Ovary (tissue), 9 donors: ENCODE measurements around the gene DUSP9. TPM values are rescaled to one million over a fixed set of nuclear protein-coding genes. Genes with fewer than 3 reads are reported as not detected.

ENCODE experiments used
- DNase-seq, 5 donors: peaks; one replicate each; pipeline ENCODE4 v3.0.0-alpha.2; 2019 to 2020
- H3K27ac ChIP-seq, 2 donors: fragments of 200-600 bp; one replicate each; pipeline versions ENCODE4 v1.5.1 to v1.8.0; 2019 to 2022
- H3K27me3 ChIP-seq: fragments of 200-600 bp; one replicate; pipeline ENCODE4 v1.8.0; 2022
- H3K36me3 ChIP-seq: fragments of 200-600 bp; sonication (generic); one replicate; pipeline ENCODE4 v1.5.1; 2019
- H3K4me1 ChIP-seq: one replicate; pipeline ENCODE4 v1.8.1; 2013; ENCODE audit warnings: mild to moderate bottlenecking, moderate library complexity; ENCODE audit not compliant: insufficient read depth
- H3K4me3 ChIP-seq: fragments of 200-600 bp; sonication (generic); one replicate; pipeline ENCODE4 v1.5.1; 2017
- H3K9me3 ChIP-seq, 2 donors: fragments of 200-600 bp in 1 of 2; sonication (generic) in 1 of 2; one replicate each; pipeline versions ENCODE4 v1.5.1 to v1.8.1; 2013 to 2019; ENCODE audit warnings: mild to moderate bottlenecking in 1 of 2, moderate library complexity in 1 of 2
- EP300 ChIP-seq: sonication (generic); formaldehyde crosslinking; IDR thresholded peaks from one replicate; pipeline ENCODE4 v1.6.1; 2017; ENCODE audit warnings: antibody characterized with exemption
- POLR2A ChIP-seq: fragments of 450-650 bp; IDR thresholded peaks from one replicate; pipeline ENCODE4 v1.6.1; 2017; ENCODE audit warnings: antibody characterized with exemption, mild to moderate bottlenecking, moderate library complexity
- WGBS, 3 donors: extraction: QIAGEN DNeasy Blood & Tissue Kit in 1 of 3; methylation state at CpG; one replicate each; pipeline versions ENCODE4 v1.1.5 to v1.1.7; 2013 to 2017; 5-methylcytosine and 5-hydroxymethylcytosine counted together
- intact Hi-C, 4 donors: fragments of 100-400 bp; cut with DNase I; formaldehyde crosslinking; loops; one replicate each; pipeline versions ENCODE4 v1.11.0 to v1.15.1; 2022 to 2023
- polyA plus RNA-seq, 2 donors: library from polyadenylated mRNA; stranded (reverse); fragments of 200-250 nt in 1 of 2; fragments of 350-450 nt in 1 of 2; fragmentation: Illumina TruSeq in 1 of 2; extraction: RNeasy Lipid Tissue Mini Kit (QIAGEN cat#74804) in 1 of 2; gene quantifications; one replicate each; pipeline ENCODE4 v1.2.3, GENCODE V29; 2013 to 2014
- total RNA-seq, 7 donors: library from RNA; depleted of rRNA in 2 of 7; stranded (reverse); fragments of >200 nt in 2 of 7; fragmentation: NEBNext Ultra II Directional in 3 of 7; extraction: Animal tissue kit (Norgen Biotek cat#: 25700) in 3 of 7; gene quantifications; one replicate each; pipeline versions ENCODE4 v1.1.0 to v1.2.4, GENCODE V29; 2016 to 2023
- TF ChIP-seq, protein P1 (sequence below), 3 donors: fragments of 450-650 bp in 2 of 3; fragments of 200-600 bp in 1 of 3; IDR thresholded peaks; one replicate each; pipeline versions ENCODE4 v1.5.1 to v1.8.0; 2016 to 2022; ENCODE audit warnings: antibody characterized with exemption in 3 of 3, mild to moderate bottlenecking in 1 of 3
- donor health status: DM: no; HTN: no; CAD: no; lungs with moderate emphysema.
- donor health status: DM: no; HTN: no; CAD: no.
- donor health status: Bipolar disorder and iron deficiency.
- donor health status: DM: yes; HTN: yes; CAD: no.
- donor health status: DM: no; HTN: no; CAD: no.
- donor health status: DM: yes; HTN: yes; CAD: no.

DUSP9 gene
- total and polyA plus RNA-seq, 9 donors = 0.12 to 3.7 (median 0.65) TPM; not detected in 1

DNA sequence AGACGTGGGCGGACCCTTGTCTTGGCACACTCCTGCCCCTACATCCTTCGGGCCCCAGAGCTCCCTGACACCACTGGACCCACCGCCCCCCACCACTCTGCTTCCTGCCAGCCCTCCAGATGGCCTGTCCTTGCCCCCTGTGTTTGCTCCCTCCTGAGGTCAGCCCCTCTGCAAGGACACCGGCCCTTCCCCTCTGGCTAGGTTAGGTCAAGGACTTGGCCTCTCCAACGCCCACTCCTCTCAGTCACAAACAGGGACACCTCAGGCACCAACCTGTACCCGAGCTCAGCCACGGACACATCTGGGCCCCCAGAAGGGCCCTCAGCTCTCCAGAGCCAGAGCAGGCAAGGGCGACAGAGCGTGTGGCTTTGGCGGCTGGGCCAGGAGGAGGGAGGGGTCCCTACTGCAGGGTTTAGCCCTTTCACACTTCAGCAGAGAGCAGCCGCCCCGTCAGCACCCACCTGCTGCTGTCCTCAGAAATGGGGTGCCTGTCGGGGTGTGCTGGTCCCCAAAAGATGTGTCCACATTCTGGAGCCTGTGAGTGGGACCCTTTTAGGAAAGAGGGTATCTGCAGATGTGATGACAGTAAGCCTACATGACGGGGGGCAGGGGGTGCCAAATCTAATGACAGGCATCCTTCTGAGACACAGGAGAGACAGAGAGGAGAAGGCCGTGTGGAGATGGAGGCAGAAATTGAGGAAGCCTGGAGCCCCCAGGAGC is 23.5 kb upstream of the DUSP9 start:
- WGBS, 3 donors = 71 to 75% (median 72%) methylated on average over 16 of the region's 16 CpGs
- peak in 3 of 5 donors; percentile 12 to 30 (median 16) for DNase-seq

DNA sequence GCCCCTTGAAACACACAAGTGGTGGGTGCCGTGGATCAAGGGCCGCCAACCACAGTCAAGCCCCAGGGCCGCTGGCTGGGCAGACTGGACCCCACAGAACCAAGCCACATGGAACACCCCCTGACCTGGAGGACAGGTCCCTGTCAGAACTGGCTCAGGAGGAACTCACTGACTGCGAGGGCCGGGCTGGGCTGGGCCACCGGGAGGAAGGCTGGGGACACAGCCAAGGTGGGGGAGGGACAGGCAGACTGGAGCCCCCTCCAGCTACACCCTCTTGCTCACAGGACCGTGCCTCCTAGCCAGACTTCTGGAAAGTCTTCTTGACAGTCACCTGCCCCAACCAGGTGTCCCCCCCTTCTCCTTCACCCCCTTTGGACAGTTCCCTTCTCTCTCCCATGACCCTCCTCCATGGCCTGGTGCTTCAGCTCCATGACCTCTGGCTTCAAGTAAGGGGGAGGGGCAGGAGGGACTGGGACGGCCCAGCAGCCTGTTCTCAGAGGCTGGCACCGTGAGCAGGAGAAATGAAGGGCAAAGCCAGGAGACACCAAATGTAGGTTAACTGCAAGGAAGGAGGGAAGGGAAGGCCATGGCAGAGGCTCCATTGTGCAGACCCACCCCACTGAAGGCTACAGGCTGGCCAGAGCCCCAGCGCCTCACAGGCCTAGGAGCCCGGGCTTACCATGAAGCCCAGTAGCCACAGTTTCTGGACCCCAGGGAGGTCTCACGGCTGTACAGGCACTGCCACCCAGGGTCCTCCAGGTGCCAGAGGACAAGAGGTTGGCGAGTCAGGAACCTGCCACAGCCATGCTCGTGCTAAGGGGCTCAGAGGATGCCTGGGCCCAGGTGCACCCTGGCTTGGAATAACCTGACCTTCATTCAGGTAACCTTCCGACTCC is 22.6 kb upstream of the DUSP9 start:
- Histone ChIP-seq H3K36me3 (no peaks in the 10 kb centered on the region), H3K27ac (no peak overlapping the region), H3K4me1 (peaks cover 7% of the 10 kb centered on the region), H3K4me3 (no peak overlapping the region), H3K27me3 (no peaks in the 10 kb centered on the region), H3K9me3 (no peaks in the 10 kb centered on the region)
- DNase-seq = peak in 2 of 5 donors; percentile 14 to 27
- intact Hi-C loops = no loop called here
- no peak for TF ChIP-seq EP300
- TF ChIP-seq POLR2A = no peak
- TF ChIP-seq, protein P1, sequence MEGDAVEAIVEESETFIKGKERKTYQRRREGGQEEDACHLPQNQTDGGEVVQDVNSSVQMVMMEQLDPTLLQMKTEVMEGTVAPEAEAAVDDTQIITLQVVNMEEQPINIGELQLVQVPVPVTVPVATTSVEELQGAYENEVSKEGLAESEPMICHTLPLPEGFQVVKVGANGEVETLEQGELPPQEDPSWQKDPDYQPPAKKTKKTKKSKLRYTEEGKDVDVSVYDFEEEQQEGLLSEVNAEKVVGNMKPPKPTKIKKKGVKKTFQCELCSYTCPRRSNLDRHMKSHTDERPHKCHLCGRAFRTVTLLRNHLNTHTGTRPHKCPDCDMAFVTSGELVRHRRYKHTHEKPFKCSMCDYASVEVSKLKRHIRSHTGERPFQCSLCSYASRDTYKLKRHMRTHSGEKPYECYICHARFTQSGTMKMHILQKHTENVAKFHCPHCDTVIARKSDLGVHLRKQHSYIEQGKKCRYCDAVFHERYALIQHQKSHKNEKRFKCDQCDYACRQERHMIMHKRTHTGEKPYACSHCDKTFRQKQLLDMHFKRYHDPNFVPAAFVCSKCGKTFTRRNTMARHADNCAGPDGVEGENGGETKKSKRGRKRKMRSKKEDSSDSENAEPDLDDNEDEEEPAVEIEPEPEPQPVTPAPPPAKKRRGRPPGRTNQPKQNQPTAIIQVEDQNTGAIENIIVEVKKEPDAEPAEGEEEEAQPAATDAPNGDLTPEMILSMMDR (IDR thresholded peaks at IDR 0.05) = no peak
- 80 to 82% (median 82%) methylated on average over 15 of the region's 15 CpGs for WGBS, 3 donors

More for the DNA sequence above, 23.5 kb upstream of the DUSP9 start:
- intact Hi-C loops = no loop called here
- H3K36me3 ChIP-seq = no peaks in the 10 kb centered on the region
- no peaks in the 10 kb centered on the region for H3K27me3 ChIP-seq
- H3K4me3 ChIP-seq = no peak overlapping the region
- no peak overlapping the region for H3K27ac ChIP-seq
- H3K9me3 ChIP-seq = no peaks in the 10 kb centered on the region
- no peak for TF ChIP-seq EP300
- TF ChIP-seq, protein P1 (IDR thresholded peaks at IDR 0.05) = no peak
- no peak for TF ChIP-seq POLR2A
- H3K4me1 ChIP-seq = peaks cover 7% of the 10 kb centered on the region

DNA sequence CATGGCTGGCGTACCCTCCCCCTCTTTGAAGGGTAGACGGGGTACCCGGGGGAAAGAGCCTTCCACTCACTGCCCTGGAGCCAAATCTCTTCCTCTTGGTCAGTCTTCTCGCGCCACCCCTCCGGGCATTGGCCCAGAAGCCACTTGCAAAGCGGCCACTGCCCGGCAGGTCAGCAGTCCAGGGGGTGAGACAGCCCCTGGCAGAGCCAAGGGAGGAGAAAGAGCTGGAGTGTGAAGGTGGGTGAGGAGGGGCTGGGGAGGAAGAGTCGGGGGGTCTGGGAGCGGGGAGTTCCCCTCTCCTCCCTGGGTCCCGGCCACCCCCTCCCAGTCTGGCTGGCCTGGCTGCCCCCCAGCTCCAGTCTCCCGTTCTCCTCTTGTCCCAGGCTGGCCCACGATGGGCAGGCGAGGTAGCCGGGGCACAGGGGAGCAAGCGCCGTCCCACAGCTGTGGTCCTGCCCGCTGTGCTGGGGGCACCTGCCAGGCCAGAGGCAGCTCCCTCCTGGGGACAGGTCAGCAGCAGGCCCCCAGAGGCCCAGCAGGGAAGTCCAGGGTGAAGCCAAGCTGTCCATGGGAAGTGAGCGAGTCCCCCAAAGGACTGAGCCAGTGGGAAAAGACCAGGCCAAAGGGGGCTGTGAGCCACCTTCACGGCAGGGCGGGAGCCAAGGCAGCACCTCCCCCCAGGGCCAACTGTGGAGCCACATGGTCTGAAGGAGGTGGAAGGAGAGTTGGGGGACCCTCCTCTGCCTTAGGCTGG is 21.6 kb upstream of the DUSP9 start:
- Histone ChIP-seq H3K4me1 (peaks cover 7% of the 10 kb centered on the region), H3K36me3 (no peaks in the 10 kb centered on the region), H3K27me3 (no peaks in the 10 kb centered on the region), H3K27ac (no peak overlapping the region), H3K4me3 (no peak overlapping the region), H3K9me3 (no peaks in the 10 kb centered on the region)
- intact Hi-C loops = no loop called here
- TF ChIP-seq POLR2A (no peak), EP300 (no peak)
- TF ChIP-seq, protein P1 (IDR thresholded peaks at IDR 0.05) = no peak
- WGBS, 3 donors = 83 to 86% (median 85%) methylated on average over 21 of the region's 21 CpGs
- peak in 2 of 5 donors; percentile 11 to 30 for DNase-seq

DNA sequence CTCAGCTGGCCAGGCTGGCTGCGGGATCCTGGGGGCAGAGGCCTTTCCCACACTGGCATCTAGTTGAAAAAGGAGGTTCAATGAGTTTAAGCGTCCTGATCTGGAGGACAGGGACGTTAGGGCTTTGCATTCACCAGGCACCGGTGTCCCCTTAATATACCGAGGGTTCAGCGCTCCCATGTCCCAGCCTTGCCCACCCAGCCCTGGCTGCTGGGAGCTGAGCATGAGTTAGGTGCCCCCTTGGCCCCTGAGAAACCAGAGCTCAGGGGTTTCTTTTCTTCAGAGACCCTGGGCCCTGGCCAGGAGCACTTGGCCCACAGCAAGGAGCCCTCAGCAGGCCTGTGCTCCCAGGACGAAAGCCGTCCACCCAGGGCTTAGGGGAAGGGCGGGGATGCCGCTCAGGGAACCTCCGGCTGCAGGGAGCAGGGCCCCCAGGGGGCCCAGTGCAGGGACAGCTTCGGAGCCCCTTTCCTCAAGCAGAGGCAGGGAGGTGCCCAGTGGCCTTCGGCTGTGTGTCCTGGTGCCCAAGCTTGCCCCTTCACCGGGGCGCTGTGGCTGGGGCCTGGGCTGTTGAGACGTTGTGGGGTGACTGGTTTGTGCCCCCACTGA is 20.9 kb upstream of the DUSP9 start:
- no peak overlapping the region for H3K27ac ChIP-seq
- H3K4me1 ChIP-seq = peaks cover 7% of the 10 kb centered on the region
- no peaks in the 10 kb centered on the region for H3K9me3 ChIP-seq
- H3K36me3 ChIP-seq = no peaks in the 10 kb centered on the region
- no peak overlapping the region for H3K4me3 ChIP-seq
- TF ChIP-seq EP300 (no peak), POLR2A (no peak)
- TF ChIP-seq, protein P1 (IDR thresholded peaks at IDR 0.05) = no peak
- peak in 2 of 5 donors; percentile 11 to 27 for DNase-seq
- H3K27me3 ChIP-seq = no peaks in the 10 kb centered on the region
- WGBS, 3 donors = 82 to 87% (median 85%) methylated on average over 12 to 16 of the region's 16 CpGs
- intact Hi-C loops = no loop called here
